ENCODE data around the gene RAE1. TPM values are rescaled to one million over a fixed set of nuclear protein-coding genes. Genes with fewer than 3 reads are reported as not detected.

Gene RAE1
- total RNA-seq, 6 experiments from 2014 or later = 8.6 to 22.1 (median 11.1) TPM

- Histone ChIP-seq H3K27ac (no peak overlapping the region), H3K27me3 (no peaks in the 10 kb centered on the region), H3K36me3 (peaks cover 0 to 14% (median 6%) of the 10 kb centered on the region in 4 donors), H3K4me1 (no peaks in the 10 kb centered on the region), H3K9me3 (no peaks in the 10 kb centered on the region), H3K4me3 (no peak overlapping the region)
- TF ChIP-seq CTCF (IDR thresholded peaks at IDR 0.05) = no peak
- no peak for TF ChIP-seq POLR2A (IDR thresholded peaks at IDR 0.05)
- WGBS (ENCODE audit: insufficient coverage, low coverage, low lambda C conversion rate, missing lambda C conversion rate) = 94% methylated on average over 19 of the region's 29 CpGs
- ATAC-seq = no peak
- DNase-seq = no peak
- intact Hi-C loops (cut with DNase I) = loop anchor here in 1 of 2 donors (10.0 kb wide), 1 partner anchor 186 kb away; no protein-coding TSS in a partner anchor
Observed at GRCh38 chr20:57408536-57409233, 57.6 kb downstream of the RAE1 start.

- Histone ChIP-seq H3K36me3 (peaks cover 0 to 14% (median 5%) of the 10 kb centered on the region in 4 donors), H3K4me3 (no peak overlapping the region), H3K9me3 (no peaks in the 10 kb centered on the region), H3K4me1 (no peaks in the 10 kb centered on the region), H3K27ac (no peak overlapping the region), H3K27me3 (no peaks in the 10 kb centered on the region)
- ATAC-seq = no peak
- 81% methylated on average over 5 of the region's 16 CpGs for WGBS (ENCODE audit: insufficient coverage, low coverage, low lambda C conversion rate, missing lambda C conversion rate)
- TF ChIP-seq POLR2A (IDR thresholded peaks at IDR 0.05) (no peak), CTCF (IDR thresholded peaks at IDR 0.05) (no peak)
- intact Hi-C loops (cut with DNase I) = loop anchor here in 1 of 2 donors (10.0 kb wide), 1 partner anchor 186 kb away; no protein-coding TSS in a partner anchor
- no peak for DNase-seq
Observed at GRCh38 chr20:57409316-57409671, 58.2 kb downstream of the RAE1 start.

GRCh38 chr20:57409672-57410397, 58.8 kb downstream of the RAE1 start:
- no peak for DNase-seq
- Histone ChIP-seq H3K36me3 (peaks cover 0 to 14% (median 5%) of the 10 kb centered on the region in 4 donors), H3K27ac (no peak overlapping the region), H3K4me1 (no peaks in the 10 kb centered on the region), H3K4me3 (no peak overlapping the region), H3K27me3 (no peaks in the 10 kb centered on the region), H3K9me3 (no peaks in the 10 kb centered on the region)
- TF ChIP-seq CTCF (IDR thresholded peaks at IDR 0.05) = no peak
- no peak for TF ChIP-seq POLR2A (IDR thresholded peaks at IDR 0.05)
- peak in 1 of 4 donors; percentile 26 for ATAC-seq
- WGBS (ENCODE audit: insufficient coverage, low coverage, low lambda C conversion rate, missing lambda C conversion rate) = no CpG with 5 or more reads among the region's 14 CpGs
- intact Hi-C loops (cut with DNase I) = loop anchor here in 1 of 2 donors (10.0 kb wide), 1 partner anchor 185 kb away; no protein-coding TSS in a partner anchor

GRCh38 chr20:57410398-57410920, 59.4 kb downstream of the RAE1 start:
- TF ChIP-seq POLR2A (IDR thresholded peaks at IDR 0.05) (no peak), CTCF (IDR thresholded peaks at IDR 0.05) (no peak)
- DNase-seq (no peak), ATAC-seq (peak in 1 of 4 donors; percentile 6)
- no peak overlapping the region for H3K4me3 ChIP-seq
- no peaks in the 10 kb centered on the region for H3K27me3 ChIP-seq
- intact Hi-C loops (cut with DNase I) = no loop called here
- WGBS (ENCODE audit: insufficient coverage, low coverage, low lambda C conversion rate, missing lambda C conversion rate) = no CpG with 5 or more reads among the region's 15 CpGs
- no peaks in the 10 kb centered on the region for H3K4me1 ChIP-seq
- H3K36me3 ChIP-seq = peaks cover 0 to 14% (median 5%) of the 10 kb centered on the region in 4 donors
- no peaks in the 10 kb centered on the region for H3K9me3 ChIP-seq
- no peak overlapping the region for H3K27ac ChIP-seq

Data from right lobe of liver (tissue), 6 donors.